HG03354 (cell line): Measurements from ENCODE around the gene OGDH.
"Not testable (repeated sequence)": the region's sequence is repeated elsewhere in the genome, so short reads cannot be mapped to it uniquely, and the experiment has no call there.

ENCODE experiments used
- ATAC-seq: cut with Tn5 transposase; IDR thresholded peaks from one replicate; pipeline ENCODE4 v1.9.1; 2021; ENCODE audit warnings: mild to moderate bottlenecking; ENCODE audit not compliant: unreplicated experiment, poor library complexity, severe bottlenecking

OGDH gene

GRCh38 chr7:44606341-44607140, at the start of gene OGDH:
TSS of gene OGDH (plus strand) at chr7:44606627. CDS start at chr7:44624344, 17,717 bp downstream.
- peak; percentile 95 for ATAC-seq

- ATAC-seq: no peak
Observed at GRCh38 chr7:44557485-44557884, 48.9 kb upstream of the OGDH start.

GRCh38 chr7:44559485-44559884, 46.9 kb upstream of the OGDH start:
- ATAC-seq: no peak

- ATAC-seq: no peak
Observed at GRCh38 chr7:44561481-44561880, 44.9 kb upstream of the OGDH start.

GRCh38 chr7:44561962-44562621, 44.3 kb upstream of the OGDH start:
- no peak for ATAC-seq

GRCh38 chr7:44562622-44562962, 43.8 kb upstream of the OGDH start:
- ATAC-seq: not testable (repeated sequence)

GRCh38 chr7:44563171-44563679, 43.2 kb upstream of the OGDH start:
- no peak for ATAC-seq

- no peak for ATAC-seq
Observed at GRCh38 chr7:44564606-44565005, 41.8 kb upstream of the OGDH start.

- peak; percentile 79 for ATAC-seq
Observed at GRCh38 chr7:44565097-44565794, 41.2 kb upstream of the OGDH start.

GRCh38 chr7:44565795-44566559, 40.5 kb upstream of the OGDH start:
- ATAC-seq: peak; percentile 36

- ATAC-seq: no peak
Observed at GRCh38 chr7:44566680-44567079, 39.7 kb upstream of the OGDH start.

GRCh38 chr7:44567884-44568283, 38.5 kb upstream of the OGDH start:
- ATAC-seq: no peak

GRCh38 chr7:44568771-44569560, 37.5 kb upstream of the OGDH start:
- ATAC-seq: no peak

GRCh38 chr7:44569959-44570358, 36.5 kb upstream of the OGDH start:
- ATAC-seq: no peak

GRCh38 chr7:44572771-44573170, 33.7 kb upstream of the OGDH start:
- no peak for ATAC-seq

GRCh38 chr7:44573464-44574286, 32.8 kb upstream of the OGDH start, which contains the start of gene DDX56:
TSS of gene DDX56 (minus strand) at chr7:44573908. CDS start at chr7:44573895, 13 bp downstream.
- peak; percentile 97 for ATAC-seq

GRCh38 chr7:44574287-44574872, 32.0 kb upstream of the OGDH start:
- no peak for ATAC-seq

GRCh38 chr7:44575054-44575453, 31.4 kb upstream of the OGDH start:
- no peak for ATAC-seq
